ENCODE results near the gene ITGB7. TPM values are rescaled to one million over a fixed set of nuclear protein-coding genes. Genes with fewer than 3 reads are reported as not detected.
A peak's percentile ranks its signal among the peaks of the same experiment; 100 is the strongest.
"Not testable (repeated sequence)": the region's sequence is repeated elsewhere in the genome, so short reads cannot be mapped to it uniquely, and the experiment has no call there.

The ITGB7 gene
- total RNA-seq, 1 donor from 2014 or later = 1.3 TPM

DNA sequence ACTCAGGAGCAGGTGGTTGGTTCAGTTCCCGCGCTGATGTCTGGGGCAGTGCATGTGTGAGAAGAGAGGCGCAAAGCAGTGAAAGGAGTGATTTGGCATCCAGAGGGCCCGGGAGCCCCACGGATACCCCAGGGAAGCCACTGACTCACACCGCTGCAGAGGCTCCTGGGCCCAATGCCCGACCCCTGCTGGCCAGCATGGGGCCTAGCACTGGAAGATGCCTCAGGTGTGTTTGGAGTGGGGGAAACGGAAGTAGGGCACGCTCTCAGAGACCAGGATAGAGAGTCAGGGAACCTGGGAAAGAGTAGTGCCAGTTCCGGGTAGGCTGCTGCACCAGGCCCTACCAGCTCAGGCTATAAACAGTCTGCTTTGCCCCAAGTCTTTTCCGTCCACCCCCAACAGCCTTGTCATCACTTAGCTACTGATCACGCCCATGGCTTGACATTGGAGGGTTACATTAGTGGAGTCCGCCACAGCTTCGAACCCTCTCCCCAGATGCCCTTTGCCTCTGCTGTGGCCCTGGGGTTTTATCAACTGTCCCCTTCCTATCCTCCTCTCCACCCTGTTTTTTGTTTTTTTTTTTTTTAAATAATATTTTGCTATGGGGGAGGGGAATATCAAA lies 16.8 kb downstream of the ITGB7 start:
- peak; percentile 79 for DNase-seq
- ATAC-seq = peak; percentile 78
- intact Hi-C loops (cut with micrococcal nuclease) = loop anchor here (10.0 kb wide), 1 partner anchor 125 kb away; no protein-coding TSS in a partner anchor

DNA sequence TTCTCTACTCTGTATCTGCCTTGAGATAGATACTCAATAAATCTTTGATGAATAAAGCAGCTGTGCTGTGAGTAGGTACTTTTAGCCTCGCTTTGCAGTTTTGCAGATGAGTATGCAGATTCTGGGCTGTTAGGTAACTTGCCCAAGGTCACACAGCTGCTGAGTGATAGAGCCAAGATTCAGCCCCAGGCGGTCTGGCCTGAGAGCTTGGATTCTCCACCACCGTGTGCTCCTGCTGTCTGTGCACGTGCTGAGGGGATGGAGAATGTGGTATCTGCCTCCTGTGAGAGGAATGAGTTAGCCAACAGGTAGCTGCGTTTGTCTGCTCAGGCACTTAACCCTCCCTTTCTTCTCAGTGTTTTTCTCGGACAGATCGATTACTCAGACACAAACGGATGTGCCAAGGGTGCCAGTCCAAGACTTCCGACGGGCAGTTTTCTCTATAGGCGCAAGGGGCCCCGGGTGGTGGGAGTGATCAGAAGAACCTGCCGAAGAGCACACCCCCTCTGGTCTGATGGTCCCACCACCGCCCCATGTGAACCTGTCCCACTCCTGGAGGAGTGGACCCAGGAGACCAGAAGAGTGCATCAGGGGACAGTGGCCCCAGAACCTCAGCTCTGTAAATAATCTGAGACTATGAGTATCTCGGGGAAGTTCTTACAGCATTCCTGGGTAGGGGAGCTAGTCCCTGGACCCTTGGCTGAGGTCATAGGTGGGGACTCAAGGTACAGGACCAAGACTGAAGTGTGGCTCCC lies 19.7 kb downstream of the ITGB7 start:
- ATAC-seq = no peak
- intact Hi-C loops (cut with micrococcal nuclease) = no loop called here
- no peak for DNase-seq

GRCh38 chr12:53186745-53187144 lies 20.3 kb downstream of the ITGB7 start:
- intact Hi-C loops (cut with micrococcal nuclease) = no loop called here
- ATAC-seq (no peak), DNase-seq (no peak)

DNA sequence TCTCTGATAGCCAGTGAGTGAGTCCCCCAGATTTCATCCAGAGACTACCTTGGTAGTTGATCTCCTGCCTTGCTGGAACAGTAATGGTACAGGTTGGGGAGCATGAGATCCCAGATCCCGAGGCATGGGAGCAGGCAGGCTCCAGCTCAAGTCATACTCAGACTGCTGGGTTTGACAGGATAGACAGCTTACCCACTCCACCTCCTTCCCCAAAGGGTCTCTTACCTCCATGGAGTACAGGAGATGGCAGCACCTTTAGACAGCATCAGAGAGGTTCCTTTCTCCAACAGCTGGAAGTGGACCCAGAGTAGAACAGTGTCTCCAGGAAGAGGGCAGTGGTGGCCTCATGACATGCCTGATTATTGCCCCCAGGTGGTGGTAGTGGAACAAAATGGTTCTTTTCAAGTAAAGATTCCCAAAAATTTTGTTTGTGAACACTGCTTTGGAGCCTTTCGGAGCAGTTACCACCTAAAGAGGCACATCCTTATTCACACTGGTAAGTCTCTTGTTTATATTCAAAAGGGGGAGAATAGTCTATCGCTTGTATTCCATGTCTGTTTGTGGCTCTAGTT lies 21.4 kb downstream of the ITGB7 start:
- ATAC-seq = no peak
- intact Hi-C loops (cut with micrococcal nuclease) = no loop called here
- no peak for DNase-seq

DNA sequence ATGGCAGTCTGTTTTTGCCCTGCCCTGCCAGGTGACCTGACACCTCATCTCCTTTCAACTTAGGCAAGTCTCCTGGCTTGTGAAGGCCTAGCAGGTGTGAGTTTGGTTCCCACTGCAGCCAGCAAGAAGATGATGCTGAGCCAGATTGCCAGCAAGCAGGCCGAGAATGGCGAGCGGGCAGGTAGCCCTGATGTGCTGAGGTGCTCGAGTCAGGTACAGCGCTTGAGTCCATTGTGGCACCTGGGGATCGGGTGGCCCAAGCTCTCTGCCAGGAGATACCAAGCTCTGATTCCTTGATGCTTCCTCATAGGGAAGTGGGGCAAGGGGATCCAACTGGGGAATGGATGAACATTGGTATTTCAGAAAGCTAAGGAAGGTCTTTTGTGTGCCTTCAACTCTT lies 22.2 kb downstream of the ITGB7 start:
- ATAC-seq (no peak), DNase-seq (no peak)
- intact Hi-C loops (cut with micrococcal nuclease) = no loop called here

GRCh38 chr12:53182903-53183302 lies 24.1 kb downstream of the ITGB7 start:
- ATAC-seq = no peak
- intact Hi-C loops (cut with micrococcal nuclease) = no loop called here
- no peak for DNase-seq

- intact Hi-C loops (cut with micrococcal nuclease) = no loop called here
- ATAC-seq = no peak
- DNase-seq = no peak
These were observed 25.1 kb downstream of the ITGB7 start for GRCh38 chr12:53181935-53182334.

GRCh38 chr12:53180931-53181645 lies 26.0 kb downstream of the ITGB7 start:
- intact Hi-C loops (cut with micrococcal nuclease) = no loop called here
- ATAC-seq (peak; percentile 83), DNase-seq (peak; percentile 89)

DNA sequence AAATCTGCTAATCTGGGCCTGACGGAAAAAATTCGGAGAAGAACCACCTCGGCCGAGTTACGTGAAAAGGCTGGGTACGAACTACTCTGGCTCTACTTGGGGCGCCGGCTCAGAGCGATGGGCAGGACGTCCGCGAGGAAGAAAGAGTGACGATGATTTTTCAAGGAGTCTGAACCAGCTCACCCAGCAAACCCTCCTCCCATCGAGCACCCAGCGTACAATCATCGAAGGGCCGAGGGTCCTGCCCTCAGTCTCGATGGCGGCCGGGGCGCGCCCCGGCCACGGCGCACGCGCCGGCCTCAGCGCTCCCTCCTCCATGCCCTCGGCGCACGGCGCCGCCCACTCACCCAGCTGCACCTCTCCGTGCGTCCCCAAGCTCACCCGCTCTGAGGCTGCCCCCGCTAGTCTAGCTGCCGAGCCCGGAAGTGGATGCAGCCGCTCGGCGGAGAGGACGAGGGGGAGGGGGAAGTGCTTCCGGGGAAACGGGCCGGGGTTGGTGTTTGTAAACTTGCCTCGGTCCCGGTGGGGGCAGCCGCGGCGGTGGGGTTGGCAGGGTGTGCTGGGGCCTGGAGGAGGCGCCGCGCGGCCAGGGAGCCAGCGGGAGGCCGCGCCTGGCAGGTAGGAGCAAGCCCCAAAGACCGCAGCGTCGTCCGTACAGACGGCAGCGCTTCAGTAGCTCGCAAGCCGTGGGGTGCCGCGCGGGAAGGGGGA lies 26.7 kb downstream of the ITGB7 start, which contains the start of the genes CSAD and ZNF740:
CSAD (minus strand) TSS at position 706 of the 711 bp plus-strand sequence. CDS start 7,455 bp downstream, outside the sequence.
ZNF740 (plus strand) TSS at position 503 of the 711 bp plus-strand sequence. CDS start 1,262 bp downstream, outside the sequence.
- intact Hi-C loops (cut with micrococcal nuclease) = no loop called here
- peak; percentile 99 for DNase-seq
- peak; percentile 98 for ATAC-seq

GRCh38 chr12:53179687-53180219 lies 27.3 kb downstream of the ITGB7 start:
- intact Hi-C loops (cut with micrococcal nuclease) = no loop called here
- ATAC-seq = peak; percentile 33
- no peak for DNase-seq

GRCh38 chr12:53178803-53179202 lies 28.2 kb downstream of the ITGB7 start:
- ATAC-seq; intact Hi-C loops (cut with micrococcal nuclease); DNase-seq: not testable (repeated sequence)

DNA sequence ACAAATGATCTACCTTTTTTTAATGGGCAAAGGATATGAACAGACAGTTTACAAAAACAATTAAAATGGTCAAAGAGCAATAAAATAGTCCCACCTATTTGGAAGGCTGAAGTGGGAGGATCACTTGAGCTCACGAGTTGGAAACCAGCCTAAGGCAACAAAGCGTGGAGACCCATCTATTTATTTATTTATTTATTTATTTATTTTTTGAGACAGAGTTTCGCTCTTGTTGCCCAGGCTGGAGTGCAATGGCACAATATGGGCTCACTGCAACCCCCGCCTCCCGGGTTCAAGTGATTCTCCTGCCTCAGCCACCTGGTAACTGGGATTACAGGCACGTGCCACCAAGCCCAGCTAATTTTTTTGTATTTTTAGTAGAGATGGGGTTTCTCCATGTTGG lies 29.6 kb downstream of the ITGB7 start:
- DNase-seq; ATAC-seq; intact Hi-C loops (cut with micrococcal nuclease): not testable (repeated sequence)

DNA sequence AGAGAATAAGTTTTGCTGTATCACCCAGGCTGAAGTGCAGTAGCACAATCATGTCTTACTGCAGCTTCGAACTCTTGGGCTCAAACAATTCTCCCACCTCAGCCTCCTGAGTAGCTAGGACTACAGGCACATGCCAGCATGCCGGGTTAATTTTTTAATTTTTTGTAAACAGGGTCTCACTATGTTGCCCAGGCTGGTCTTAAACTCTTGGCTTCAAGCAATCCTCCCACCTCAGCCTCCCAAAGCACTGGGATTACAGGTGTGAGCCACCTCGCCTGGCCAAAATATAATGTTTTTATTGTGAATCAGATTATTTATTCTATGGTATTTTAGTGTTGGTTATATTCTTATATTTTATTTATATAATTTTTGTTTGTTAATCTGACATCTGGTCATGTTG lies 30.3 kb downstream of the ITGB7 start:
- intact Hi-C loops (cut with micrococcal nuclease) = no loop called here
- no peak for ATAC-seq
- no peak for DNase-seq

DNA sequence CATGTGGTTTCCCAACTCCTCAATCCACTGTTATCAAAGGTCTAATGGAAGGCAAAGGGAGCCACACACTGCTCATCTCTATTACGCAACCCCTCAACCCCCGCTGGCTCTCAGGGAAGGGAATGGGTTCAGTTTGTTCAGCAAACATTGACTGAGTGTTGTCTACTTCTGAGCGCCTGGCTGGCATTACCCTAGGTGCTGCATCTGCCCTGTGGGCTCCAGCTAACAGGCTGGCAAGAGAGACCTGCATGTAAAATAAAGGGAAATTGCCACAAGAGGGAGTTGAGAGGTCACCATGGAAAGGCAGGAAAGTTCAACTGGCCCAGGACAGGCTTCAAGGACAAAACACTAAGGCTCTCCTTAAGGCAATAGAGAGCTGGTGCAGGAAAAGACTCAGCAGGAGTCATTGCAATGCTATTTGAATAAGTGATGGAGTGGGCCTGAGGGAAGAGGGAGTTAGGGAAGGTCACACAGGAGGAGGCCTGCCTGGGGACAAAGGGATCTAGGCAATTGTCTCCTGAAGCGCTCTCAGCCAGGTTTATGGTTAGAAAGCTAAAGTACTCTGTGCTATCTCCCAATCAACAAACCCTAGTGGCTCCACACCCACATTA lies 32.1 kb downstream of the ITGB7 start:
- DNase-seq = no peak
- no peak for ATAC-seq
- intact Hi-C loops (cut with micrococcal nuclease) = no loop called here

DNA sequence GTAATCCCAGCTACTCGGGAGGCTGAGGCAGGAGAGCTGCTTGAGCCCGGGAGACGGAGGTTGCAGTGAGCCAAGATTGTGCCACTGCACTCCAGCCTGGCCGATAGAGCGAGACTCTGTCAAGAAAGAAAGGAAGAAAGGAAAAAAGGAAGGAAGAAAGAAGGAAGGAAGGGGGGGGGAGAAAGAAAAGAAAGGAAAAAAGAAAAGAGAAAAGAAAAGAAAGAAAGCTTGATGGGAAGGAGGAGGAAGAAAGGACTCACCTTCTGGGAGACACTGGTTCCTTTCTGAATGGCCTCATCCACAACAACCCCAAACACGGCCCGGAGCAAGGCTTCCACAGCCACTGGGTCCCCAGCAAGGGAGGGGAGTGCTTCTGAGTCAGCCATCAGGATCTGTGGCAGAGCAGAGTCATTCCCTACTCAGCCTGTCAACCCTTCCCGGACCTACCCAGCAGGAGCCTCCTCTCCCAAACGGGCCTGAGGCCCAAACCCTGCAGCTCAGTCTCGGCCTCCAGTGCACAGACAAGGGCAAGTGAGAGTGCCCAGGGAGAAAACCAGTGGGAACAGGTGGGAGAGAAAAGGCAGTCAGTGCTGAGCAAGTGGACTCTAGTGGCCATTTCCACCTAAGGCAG lies 33.9 kb downstream of the ITGB7 start:
- DNase-seq (no peak), ATAC-seq (no peak)
- intact Hi-C loops (cut with micrococcal nuclease) = no loop called here

DNA sequence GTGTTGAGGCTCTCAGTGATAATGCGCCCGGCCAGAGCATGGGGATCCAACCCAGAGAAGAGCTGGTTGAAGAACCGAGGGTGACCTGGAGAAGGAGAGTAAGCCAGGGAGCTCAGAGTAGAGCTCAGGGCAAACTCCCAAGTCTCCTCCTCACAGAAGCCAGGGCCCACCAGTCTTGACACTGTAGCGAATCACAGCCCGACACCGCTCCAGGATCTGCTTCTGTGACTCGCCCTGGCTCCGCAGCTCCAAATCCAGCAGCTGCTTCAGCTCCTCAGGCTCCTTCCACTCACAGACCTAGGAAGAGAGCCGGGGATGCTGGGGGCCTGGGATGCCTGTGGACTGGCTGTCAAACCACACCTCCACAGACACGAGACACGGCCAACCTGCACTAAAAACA lies 34.7 kb downstream of the ITGB7 start:
- DNase-seq = no peak
- no peak for ATAC-seq
- intact Hi-C loops (cut with micrococcal nuclease) = no loop called here

- DNase-seq (no peak), ATAC-seq (peak; percentile 13)
- intact Hi-C loops (cut with micrococcal nuclease) = no loop called here
These were observed 35.2 kb downstream of the ITGB7 start for GRCh38 chr12:53171725-53172329.
